Gastroesophageal sphincter (tissue), 4 donors: ENCODE results near the gene CIAO2B. TPM values are rescaled to one million over a fixed set of nuclear protein-coding genes. Genes with fewer than 3 reads are reported as not detected.
"Not testable (repeated sequence)": the region's sequence is repeated elsewhere in the genome, so short reads cannot be mapped to it uniquely, and the experiment has no call there.

Experiments
- ATAC-seq: fragments of 150-250 bp; one replicate; pipeline ENCODE4 v1.9.1; 2016; ENCODE audit warnings: mild to moderate bottlenecking, moderate library complexity
- H3K27ac ChIP-seq, 4 donors: fragments of 200-600 bp; sonication (generic) in 3 of 4; 1 replicate in 3 of 4; 2 replicates in 1 of 4; pipeline ENCODE4 v1.5.1; 2016 to 2019
- H3K27me3 ChIP-seq: fragments of 200-600 bp; sonication (generic); one replicate; pipeline ENCODE4 v1.5.1; 2019
- H3K36me3 ChIP-seq, 2 donors: fragments of 200-600 bp; sonication (generic); one replicate each; pipeline ENCODE4 v1.5.1; 2019; ENCODE audit warnings: control low read depth in 1 of 2
- H3K4me1 ChIP-seq, 3 donors: fragments of 200-600 bp; sonication (generic); 1 replicate in 2 of 3; 2 replicates in 1 of 3; pipeline ENCODE4 v1.5.1; 2016 to 2019; ENCODE audit warnings: control low read depth in 2 of 3
- H3K4me3 ChIP-seq, 2 donors: fragments of 200-600 bp; sonication (generic); one replicate each; pipeline ENCODE4 v1.5.1; 2019; ENCODE audit warnings: mild to moderate bottlenecking in 1 of 2, moderate library complexity in 1 of 2
- H3K9me3 ChIP-seq, 3 donors: fragments of 200-600 bp; sonication (generic); one replicate each; pipeline ENCODE4 v1.5.1; 2017 to 2019; ENCODE audit warnings: control low read depth in 2 of 3
- EP300 ChIP-seq: sonication (generic); formaldehyde crosslinking; IDR thresholded peaks from one replicate; pipeline ENCODE4 v1.6.1; 2017; ENCODE audit warnings: antibody characterized with exemption, mild to moderate bottlenecking
- POLR2A ChIP-seq, 2 donors: fragments of 450-650 bp; IDR thresholded peaks; one replicate each; pipeline ENCODE4 v1.6.1; 2017; ENCODE audit warnings: antibody characterized with exemption in 2 of 2, mild to moderate bottlenecking in 2 of 2, moderate library complexity in 1 of 2
- POLR2AphosphoS5 ChIP-seq: sonication (generic); formaldehyde crosslinking; IDR thresholded peaks from one replicate; pipeline ENCODE4 v1.6.1; 2017; ENCODE audit warnings: antibody characterized with exemption
- WGBS, 2 donors: methylation state at CpG; one replicate each; pipeline ENCODE4 v1.1.5; 2018; ENCODE audit warnings: low coverage in 1 of 2; 5-methylcytosine and 5-hydroxymethylcytosine counted together
- total RNA-seq, 4 donors: library from RNA; depleted of rRNA; stranded (reverse); fragments of >200 nt; gene quantifications; one replicate each; pipeline ENCODE4 v1.1.0, GENCODE V29; 2016
- TF ChIP-seq, protein P1 (sequence below), 4 experiments: fragments of 200-600 bp in 2 of 4; fragments of 450-650 bp in 2 of 4; sonication (generic) in 1 of 4; IDR thresholded peaks; one replicate each; pipeline ENCODE4 v1.5.1; 2017 to 2019; ENCODE audit warnings: antibody characterized with exemption in 4 of 4, mild to moderate bottlenecking in 2 of 4, moderate library complexity in 2 of 4

The CIAO2B gene
- total RNA-seq, 4 donors from 2014 or later, result 54.3 to 88.9 (median 79.5) TPM

- WGBS, 2 donors, result 34 to 50% methylated on average over 11 to 12 of the region's 13 CpGs
- peaks cover 16% of the 10 kb centered on the region for H3K27me3 ChIP-seq
- TF ChIP-seq POLR2A (IDR thresholded peaks at IDR 0.05), result no peak
- TF ChIP-seq, protein P1, sequence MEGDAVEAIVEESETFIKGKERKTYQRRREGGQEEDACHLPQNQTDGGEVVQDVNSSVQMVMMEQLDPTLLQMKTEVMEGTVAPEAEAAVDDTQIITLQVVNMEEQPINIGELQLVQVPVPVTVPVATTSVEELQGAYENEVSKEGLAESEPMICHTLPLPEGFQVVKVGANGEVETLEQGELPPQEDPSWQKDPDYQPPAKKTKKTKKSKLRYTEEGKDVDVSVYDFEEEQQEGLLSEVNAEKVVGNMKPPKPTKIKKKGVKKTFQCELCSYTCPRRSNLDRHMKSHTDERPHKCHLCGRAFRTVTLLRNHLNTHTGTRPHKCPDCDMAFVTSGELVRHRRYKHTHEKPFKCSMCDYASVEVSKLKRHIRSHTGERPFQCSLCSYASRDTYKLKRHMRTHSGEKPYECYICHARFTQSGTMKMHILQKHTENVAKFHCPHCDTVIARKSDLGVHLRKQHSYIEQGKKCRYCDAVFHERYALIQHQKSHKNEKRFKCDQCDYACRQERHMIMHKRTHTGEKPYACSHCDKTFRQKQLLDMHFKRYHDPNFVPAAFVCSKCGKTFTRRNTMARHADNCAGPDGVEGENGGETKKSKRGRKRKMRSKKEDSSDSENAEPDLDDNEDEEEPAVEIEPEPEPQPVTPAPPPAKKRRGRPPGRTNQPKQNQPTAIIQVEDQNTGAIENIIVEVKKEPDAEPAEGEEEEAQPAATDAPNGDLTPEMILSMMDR (IDR thresholded peaks at IDR 0.05), result no peak
- no peak for TF ChIP-seq EP300
- no peak for TF ChIP-seq POLR2AphosphoS5
These were observed 42.5 kb upstream of the CIAO2B start for GRCh38 chr16:66976746-66977145.

GRCh38 chr16:66975302-66975893 is 41.2 kb upstream of the CIAO2B start:
- Histone ChIP-seq H3K9me3 (no peaks in the 10 kb centered on the region), H3K27ac (no peak overlapping the region), H3K4me1 (peaks cover 0 to 21% (median 0%) of the 10 kb centered on the region in 3 donors), H3K4me3 (no peak overlapping the region), H3K27me3 (peaks cover 16% of the 10 kb centered on the region), H3K36me3 (no peaks in the 10 kb centered on the region)
- TF ChIP-seq POLR2AphosphoS5, result no peak
- TF ChIP-seq, protein P1 (IDR thresholded peaks at IDR 0.05), result no peak
- no peak for TF ChIP-seq POLR2A (IDR thresholded peaks at IDR 0.05)
- no peak for TF ChIP-seq EP300
- no peak for ATAC-seq
- WGBS, 2 donors, result 80 to 86% methylated on average over 2 to 12 of the region's 14 CpGs

More at GRCh38 chr16:66976746-66977145, 42.5 kb upstream of the CIAO2B start:
- H3K27ac ChIP-seq, result no peak overlapping the region
- no peaks in the 10 kb centered on the region for H3K36me3 ChIP-seq
- no peak for ATAC-seq
- H3K4me1 ChIP-seq, result peaks cover 0 to 21% (median 0%) of the 10 kb centered on the region in 3 donors
- no peak overlapping the region for H3K4me3 ChIP-seq
- H3K9me3 ChIP-seq, result no peaks in the 10 kb centered on the region

DNA sequence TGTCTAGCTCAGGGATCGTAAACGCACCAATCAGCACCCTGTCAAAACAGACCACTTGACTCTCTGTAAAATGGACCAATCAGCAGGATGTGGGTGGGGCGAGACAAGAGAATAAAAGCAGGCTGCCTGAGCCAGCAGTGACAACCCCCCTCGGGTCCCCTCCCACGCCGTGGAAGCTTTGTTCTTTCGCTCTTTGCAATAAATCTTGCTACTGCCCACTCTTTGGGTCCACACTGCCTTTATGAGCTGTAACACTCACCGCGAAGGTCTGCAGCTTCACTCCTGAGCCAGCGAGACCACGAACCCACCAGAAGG is 40.7 kb upstream of the CIAO2B start:
- peaks cover 0 to 21% (median 0%) of the 10 kb centered on the region in 3 donors for H3K4me1 ChIP-seq
- H3K4me3 ChIP-seq, H3K9me3 ChIP-seq, ATAC-seq, H3K27ac ChIP-seq, H3K36me3 ChIP-seq: not testable (repeated sequence)
- WGBS, 2 donors, result 0 to 57% methylated on average over 1 to 5 of the region's 11 CpGs
- H3K27me3 ChIP-seq, result peaks cover 16% of the 10 kb centered on the region

GRCh38 chr16:66974156-66974931 is 40.1 kb upstream of the CIAO2B start:
- peaks cover 16% of the 10 kb centered on the region for H3K27me3 ChIP-seq
- H3K27ac ChIP-seq, H3K9me3 ChIP-seq, H3K4me3 ChIP-seq, ATAC-seq, H3K36me3 ChIP-seq: not testable (repeated sequence)
- WGBS, 2 donors, result 83% methylated on average over 7 of the region's 32 CpGs; no CpG with 5 or more reads in 1 of the 2 donors
- peaks cover 0 to 18% (median 0%) of the 10 kb centered on the region in 3 donors for H3K4me1 ChIP-seq

DNA sequence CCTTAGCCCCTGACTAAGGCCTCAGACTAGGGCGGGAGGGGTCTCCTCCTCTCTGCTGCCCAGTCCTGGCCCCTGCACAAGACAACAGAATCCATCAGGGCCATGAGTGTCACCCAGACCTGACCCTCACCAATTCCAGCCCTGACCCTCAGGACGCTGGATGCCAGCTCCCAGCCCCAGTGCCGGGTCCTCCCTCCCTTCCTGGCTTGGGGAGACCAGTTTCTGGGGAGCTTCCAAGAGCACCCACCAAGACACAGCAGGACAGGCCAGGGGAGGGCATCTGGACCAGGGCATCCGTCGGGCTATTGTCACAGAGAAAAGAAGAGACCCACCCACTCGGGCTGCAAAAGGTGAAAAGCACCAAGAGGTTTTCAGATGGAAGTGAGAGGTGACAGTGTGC is 39.5 kb upstream of the CIAO2B start:
- Histone ChIP-seq H3K27ac (no peak overlapping the region), H3K36me3 (no peaks in the 10 kb centered on the region), H3K9me3 (no peaks in the 10 kb centered on the region), H3K27me3 (peaks cover 16% of the 10 kb centered on the region), H3K4me3 (no peak overlapping the region), H3K4me1 (peaks cover 0 to 11% (median 0%) of the 10 kb centered on the region in 3 donors)
- no CpG with 5 or more reads among the region's 6 CpGs for WGBS, 2 donors
- no peak for ATAC-seq
- TF ChIP-seq EP300, result no peak
- TF ChIP-seq POLR2A (IDR thresholded peaks at IDR 0.05), result no peak
- TF ChIP-seq POLR2AphosphoS5, result no peak
- TF ChIP-seq, protein P1 (IDR thresholded peaks at IDR 0.05), result no peak

DNA sequence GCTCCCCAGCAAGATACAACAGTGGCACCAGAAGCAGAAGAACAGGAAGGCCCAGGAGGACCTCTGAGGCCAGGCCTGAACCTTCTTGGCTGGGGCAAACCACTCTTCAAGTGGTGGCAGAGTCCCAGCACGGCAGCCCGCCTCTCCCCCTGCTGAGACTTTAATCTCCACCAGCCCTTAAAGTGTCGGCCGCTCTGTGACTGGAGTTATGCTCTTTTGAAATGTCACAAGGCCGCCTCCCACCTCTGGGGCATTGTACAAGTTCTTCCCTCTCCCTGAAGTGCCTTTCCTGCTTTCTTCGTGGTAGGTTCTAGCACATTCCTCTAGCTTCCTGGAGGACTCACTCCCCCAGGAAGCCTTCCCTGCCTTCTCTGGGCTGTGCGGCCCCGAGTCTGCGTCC is 38.8 kb upstream of the CIAO2B start:
- Histone ChIP-seq H3K9me3 (no peaks in the 10 kb centered on the region), H3K27me3 (peaks cover 16% of the 10 kb centered on the region), H3K4me1 (peaks cover 0 to 7% (median 0%) of the 10 kb centered on the region in 3 donors), H3K27ac (no peak overlapping the region), H3K4me3 (no peak overlapping the region), H3K36me3 (no peaks in the 10 kb centered on the region)
- 54 to 96% methylated on average over 3 to 5 of the region's 9 CpGs for WGBS, 2 donors
- TF ChIP-seq POLR2AphosphoS5 (no peak), EP300 (no peak)
- ATAC-seq, result no peak
